ENCODE results near the gene CTDNEP1.

The CTDNEP1 gene

GRCh38 chr17:7251661-7252175 is at the start of gene CTDNEP1:
CTDNEP1 (minus strand) TSS chr17:7251734; CDS start chr17:7251296, 438 bp downstream.
- DNase-seq: peak; percentile 53 to 100

GRCh38 chr17:7296189-7296861 is 44.8 kb upstream of the CTDNEP1 start:
- DNase-seq: peak; percentile 66 to 79

- no peak for DNase-seq
These were observed 44.0 kb upstream of the CTDNEP1 start for GRCh38 chr17:7295230-7296180.

- DNase-seq: peak; percentile 61 to 74
These were observed 43.1 kb upstream of the CTDNEP1 start, which contains the start of gene YBX2 for GRCh38 chr17:7294614-7295153. YBX2 (minus strand) TSS chr17:7294639; CDS start chr17:7294500, 139 bp downstream.

- DNase-seq: no peak
These were observed 42.5 kb upstream of the CTDNEP1 start for GRCh38 chr17:7293816-7294613.

DNA sequence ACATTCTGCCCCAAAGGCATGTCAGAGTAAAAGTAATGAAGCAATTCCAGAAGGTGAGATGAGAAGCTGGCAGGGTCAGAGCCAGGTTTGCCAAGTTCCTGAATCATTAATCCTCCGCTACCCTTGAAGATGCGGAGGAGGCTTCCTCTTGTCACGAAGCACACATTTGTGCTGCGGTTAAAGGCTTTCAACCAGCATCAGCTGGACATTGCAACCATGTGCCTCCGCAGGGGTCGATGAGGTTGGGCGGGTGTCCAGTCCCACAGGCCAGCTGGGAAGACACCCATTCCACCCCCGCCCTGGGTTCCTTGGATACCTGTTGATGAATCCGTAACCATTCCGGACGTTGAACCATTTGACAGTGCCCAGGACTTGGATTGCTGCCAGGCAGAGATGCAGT is 41.6 kb upstream of the CTDNEP1 start:
- DNase-seq: no peak

DNA sequence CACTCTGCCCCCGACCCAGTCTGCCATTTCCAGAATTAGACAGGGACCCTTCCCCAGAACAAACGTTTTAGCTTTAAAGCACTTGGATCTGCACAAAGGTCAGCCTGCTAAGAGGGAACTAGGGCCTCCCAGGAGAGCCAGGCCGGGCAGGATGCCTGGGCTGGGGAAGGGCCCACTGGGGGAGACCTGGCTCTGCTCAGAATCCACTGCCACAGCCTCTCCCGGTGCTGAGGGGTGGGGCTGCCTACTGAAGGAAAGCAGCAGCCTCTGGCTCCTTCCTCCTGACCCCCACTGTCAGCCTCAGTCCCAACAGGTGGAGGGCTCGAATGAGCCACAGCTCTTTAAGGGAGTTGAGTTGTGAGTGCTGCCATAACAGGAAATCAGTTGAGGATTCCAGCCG is 41.2 kb upstream of the CTDNEP1 start:
- no peak for DNase-seq

DNA sequence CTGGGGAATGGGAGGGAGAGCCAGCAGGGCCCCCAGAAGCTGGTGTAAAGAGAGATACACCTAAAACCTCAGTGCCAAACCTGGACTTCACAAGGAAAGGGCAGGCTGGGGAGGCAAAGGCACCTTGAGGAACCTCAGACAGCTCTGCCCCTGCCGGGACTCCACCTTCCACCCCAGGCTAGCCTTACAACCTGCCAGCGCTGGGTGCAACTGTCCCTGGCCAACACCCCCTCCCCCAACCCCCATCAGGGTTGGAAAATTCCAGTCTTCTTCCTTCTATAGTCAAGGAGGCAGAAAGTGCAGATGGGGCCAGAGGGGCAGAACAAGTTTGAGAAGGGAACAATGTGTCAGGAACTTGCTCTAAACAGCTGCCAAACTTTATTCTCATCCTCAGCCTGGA is 40.7 kb upstream of the CTDNEP1 start:
- no peak for DNase-seq

DNA sequence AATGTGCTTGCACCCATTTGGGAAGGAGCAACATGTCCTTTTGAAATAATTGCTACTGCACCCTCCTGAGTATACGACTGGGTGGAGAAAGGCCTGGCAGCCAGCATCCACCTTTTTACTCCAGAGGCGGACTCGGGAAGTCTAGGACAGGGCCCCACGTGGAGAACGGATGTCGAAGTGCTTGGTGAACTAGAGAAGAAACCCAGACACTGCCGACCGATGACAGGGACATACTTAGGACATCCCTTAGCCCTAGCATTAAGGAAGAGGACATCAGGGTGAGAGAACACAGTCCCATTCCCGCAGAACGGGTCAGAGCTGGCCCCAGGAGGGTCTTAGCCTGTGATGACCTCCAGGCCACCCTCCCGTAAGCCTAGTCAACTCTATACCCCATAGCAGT is 39.2 kb upstream of the CTDNEP1 start:
- no peak for DNase-seq

DNA sequence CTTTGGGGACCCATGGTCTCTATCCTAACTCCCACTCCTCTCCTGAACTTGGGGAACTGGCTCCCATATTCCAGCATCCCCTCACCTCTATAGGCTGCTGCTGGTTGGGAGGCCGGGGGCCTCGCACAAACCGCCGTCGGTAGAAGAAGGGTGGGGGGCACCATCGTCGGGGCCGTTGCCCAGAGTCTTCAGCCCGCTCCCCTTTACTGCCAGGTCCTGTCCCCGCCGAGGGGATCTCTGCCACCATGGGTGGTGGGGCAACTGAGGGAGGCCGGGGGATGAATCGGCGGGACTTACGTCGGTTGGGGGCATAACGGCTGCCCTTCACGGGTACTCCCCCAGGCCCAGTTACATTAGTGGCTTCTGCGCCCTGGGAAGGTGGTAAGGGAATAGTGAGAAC is 38.6 kb upstream of the CTDNEP1 start:
- no peak for DNase-seq

- DNase-seq: no peak
These were observed 37.9 kb upstream of the CTDNEP1 start for GRCh38 chr17:7289256-7290032.

DNA sequence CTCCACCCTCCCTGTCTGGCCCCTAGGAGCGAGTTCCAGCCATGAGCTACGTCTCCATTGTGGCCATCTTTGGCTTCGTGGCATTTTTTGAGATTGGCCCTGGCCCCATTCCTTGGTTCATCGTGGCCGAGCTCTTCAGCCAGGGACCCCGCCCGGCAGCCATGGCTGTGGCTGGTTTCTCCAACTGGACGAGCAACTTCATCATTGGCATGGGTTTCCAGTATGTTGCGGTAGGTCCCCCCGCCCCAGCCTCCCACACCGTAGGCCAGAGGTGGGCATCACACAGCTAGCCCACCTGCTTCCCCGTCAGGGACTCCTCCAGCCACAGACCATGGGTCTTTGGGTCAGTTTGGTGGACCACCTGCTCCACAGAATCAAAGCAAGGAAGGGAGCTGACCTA is 34.1 kb upstream of the CTDNEP1 start:
- DNase-seq: no peak

DNA sequence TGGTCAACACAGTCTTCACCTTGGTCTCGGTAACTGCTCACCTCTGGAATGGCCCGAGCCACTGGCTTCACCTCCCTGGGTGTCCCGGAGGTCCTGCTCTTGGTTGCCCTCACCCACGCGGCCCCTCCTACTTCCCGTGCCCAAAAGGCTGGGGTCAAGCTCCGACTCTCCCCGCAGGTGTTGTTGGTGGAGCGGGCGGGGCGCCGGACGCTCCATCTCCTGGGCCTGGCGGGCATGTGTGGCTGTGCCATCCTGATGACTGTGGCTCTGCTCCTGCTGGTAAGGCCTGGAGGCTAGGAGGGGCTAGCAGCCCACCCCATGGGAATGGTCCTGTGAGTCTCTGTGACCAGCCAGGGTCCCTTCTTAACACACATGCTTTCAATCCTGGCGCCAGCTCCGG is 33.4 kb upstream of the CTDNEP1 start:
- DNase-seq: no peak

DNA sequence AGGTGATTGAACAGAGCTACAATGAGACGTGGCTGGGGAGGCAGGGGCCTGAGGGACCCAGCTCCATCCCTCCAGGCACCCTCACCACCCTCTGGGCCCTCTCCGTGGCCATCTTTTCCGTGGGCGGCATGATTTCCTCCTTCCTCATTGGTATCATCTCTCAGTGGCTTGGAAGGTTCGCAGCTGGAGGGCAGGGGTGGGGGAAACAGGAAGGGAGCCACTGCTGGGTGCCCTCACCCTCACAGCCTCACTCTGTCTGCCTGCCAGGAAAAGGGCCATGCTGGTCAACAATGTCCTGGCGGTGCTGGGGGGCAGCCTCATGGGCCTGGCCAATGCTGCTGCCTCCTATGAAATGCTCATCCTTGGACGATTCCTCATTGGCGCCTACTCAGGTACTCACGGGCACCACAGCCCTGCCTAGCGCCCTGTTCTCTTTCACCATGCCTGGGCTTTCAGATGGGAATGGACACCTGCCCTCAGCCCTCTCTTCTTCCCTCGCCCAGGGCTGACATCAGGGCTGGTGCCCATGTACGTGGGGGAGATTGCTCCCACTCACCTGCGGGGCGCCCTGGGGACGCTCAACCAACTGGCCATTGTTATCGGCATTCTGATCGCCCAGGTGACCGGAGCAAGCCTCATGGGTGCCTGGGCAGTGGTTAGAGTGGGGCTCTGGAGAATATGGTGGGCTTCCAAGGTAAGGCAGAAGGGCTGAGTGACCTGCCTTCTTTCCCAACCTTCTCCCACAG is 32.1 kb upstream of the CTDNEP1 start:
- no peak for DNase-seq

DNA sequence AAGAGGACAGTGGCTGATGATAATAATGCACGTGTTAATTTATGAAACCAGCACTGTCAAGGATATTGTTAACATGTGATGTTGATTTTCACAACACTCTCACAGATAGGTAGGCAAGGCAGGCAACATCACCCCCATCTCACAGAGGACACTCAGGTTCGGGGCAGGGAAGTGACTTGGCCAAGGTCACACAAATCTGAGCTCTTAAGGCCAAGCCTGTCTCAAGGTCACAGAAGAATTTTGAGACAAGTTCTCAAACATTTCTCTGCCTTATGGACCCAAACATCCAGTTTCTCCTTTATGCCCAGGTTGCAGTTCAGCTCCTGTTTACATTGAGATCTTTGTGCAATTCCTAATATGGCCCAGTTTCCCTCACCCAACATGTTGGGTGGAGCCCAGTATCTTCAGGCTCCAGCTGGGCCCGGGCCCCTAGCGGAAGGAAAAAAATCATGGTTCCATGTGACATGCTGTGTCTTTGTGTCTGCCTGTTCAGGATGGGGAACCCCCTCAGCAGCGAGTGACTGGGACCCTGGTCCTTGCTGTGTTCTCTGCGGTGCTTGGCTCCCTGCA is 31.3 kb upstream of the CTDNEP1 start:
- no peak for DNase-seq

GRCh38 chr17:7281953-7282751 is 30.6 kb upstream of the CTDNEP1 start:
- no peak for DNase-seq

DNA sequence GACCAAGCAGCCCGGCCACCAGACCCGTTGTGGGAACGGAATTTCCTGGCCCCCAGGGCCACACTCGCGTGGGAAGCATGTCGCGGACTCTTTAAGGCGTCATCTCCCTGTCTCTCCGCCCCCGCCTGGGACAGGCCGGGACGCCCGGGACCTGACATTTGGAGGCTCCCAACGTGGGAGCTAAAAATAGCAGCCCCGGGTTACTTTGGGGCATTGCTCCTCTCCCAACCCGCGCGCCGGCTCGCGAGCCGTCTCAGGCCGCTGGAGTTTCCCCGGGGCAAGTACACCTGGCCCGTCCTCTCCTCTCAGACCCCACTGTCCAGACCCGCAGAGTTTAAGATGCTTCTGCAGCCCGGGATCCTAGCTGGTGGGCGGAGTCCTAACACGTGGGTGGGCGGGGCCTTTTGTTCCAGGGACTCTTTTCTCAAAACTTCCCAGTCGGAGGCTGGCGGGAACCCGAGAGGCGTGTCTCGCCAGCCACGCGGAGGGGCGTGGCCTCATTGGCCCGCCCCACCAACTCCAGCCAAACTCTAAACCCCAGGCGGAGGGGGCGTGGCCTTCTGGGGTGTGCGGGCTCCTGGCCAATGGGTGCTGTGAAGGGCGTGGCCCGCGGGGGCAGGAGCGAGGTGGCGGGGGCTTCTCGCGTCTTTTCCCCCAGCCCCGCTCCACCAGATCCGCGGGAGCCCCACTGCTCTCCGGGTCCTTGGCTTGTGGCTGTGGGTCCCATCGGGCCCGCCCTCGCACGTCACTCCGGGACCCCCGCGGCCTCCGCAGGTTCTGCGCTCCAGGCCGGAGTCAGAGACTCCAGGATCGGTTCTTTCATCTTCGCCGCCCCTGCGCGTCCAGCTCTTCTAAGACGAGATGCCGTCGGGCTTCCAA is 29.8 kb upstream of the CTDNEP1 start, which contains the start of gene SLC2A4:
Gene SLC2A4, plus strand, starts transcription at position 645 of the 879 bp plus-strand sequence. Its CDS starts 217 bp downstream, at position 862.
- DNase-seq: peak; percentile 87 to 88

GRCh38 chr17:7280519-7281073 is 29.1 kb upstream of the CTDNEP1 start:
- peak; percentile 84 to 90 for DNase-seq

Measured in stimulated activated CD4-positive, alpha-beta T cell treated with anti-CD3 and anti-CD28 coated beads, Interleukin-2, amount 100 ng/mL, for 48 hours (primary cell).